HepG2 (cell line): ENCODE measurements around the gene DDRGK1. TPM values are rescaled to one million over a fixed set of nuclear protein-coding genes. Genes with fewer than 3 reads are reported as not detected.

Experiments
- CC2D1A ChIP-seq: sonication (generic); formaldehyde crosslinking; IDR thresholded peaks from 2 replicates; pipeline ENCODE4 v1.8.1; 2023; ENCODE audit warnings: mild to moderate bottlenecking, missing genetic modification reagents
- CCDC6 ChIP-seq: sonication (generic); formaldehyde crosslinking; IDR thresholded peaks from 2 replicates; pipeline ENCODE4 v1.8.1; 2022; ENCODE audit warnings: mild to moderate bottlenecking, missing genetic modification reagents, moderate library complexity
- GATAD1 ChIP-seq: IDR thresholded peaks from 2 replicates; pipeline ENCODE4 v1.6.1; 2016; ENCODE audit warnings: missing genetic modification reagents, missing compliant biosample characterization
- HNRNPL ChIP-seq: fragments of 200-400 bp; formaldehyde crosslinking; IDR thresholded peaks from 2 replicates; pipeline ENCODE4 v1.6.1; 2017; ENCODE audit warnings: mild to moderate bottlenecking, low read depth, low read length
- MXI1 ChIP-seq: IDR thresholded peaks from 3 replicates; pipeline ENCODE4 v1.6.1; 2012; ENCODE audit warnings: low read depth, low read length, inconsistent platforms, borderline replicate concordance
- NBN ChIP-seq: fragments of 450-650 bp; conservative IDR thresholded peaks from 2 replicates; pipeline ENCODE4 v1.6.1; 2017
- SALL2 ChIP-seq: sonication (generic); formaldehyde crosslinking; IDR thresholded peaks from 2 replicates; pipeline ENCODE4 v1.8.1; 2023; ENCODE audit warnings: mild to moderate bottlenecking, missing genetic modification reagents, inconsistent platforms
- SNAPC4 ChIP-seq: sonication (generic); formaldehyde crosslinking; IDR thresholded peaks from 2 replicates; pipeline ENCODE4 v1.4.0; 2020; ENCODE audit warnings: mild to moderate bottlenecking, missing genetic modification reagents
- SP140L ChIP-seq: sonication (generic); formaldehyde crosslinking; IDR thresholded peaks from 2 replicates; pipeline ENCODE4 v1.4.0; 2020; ENCODE audit warnings: missing genetic modification reagents, borderline replicate concordance
- TMF1 ChIP-seq: sonication (generic); formaldehyde crosslinking; IDR thresholded peaks from 2 replicates; pipeline ENCODE4 v1.8.1; 2022; ENCODE audit warnings: low read depth, missing genetic modification reagents
- ZBTB10 ChIP-seq: sonication (generic); formaldehyde crosslinking; IDR thresholded peaks from 2 replicates; pipeline ENCODE4 v1.4.0; 2020; ENCODE audit warnings: missing genetic modification reagents, borderline replicate concordance
- ZGPAT ChIP-seq: IDR thresholded peaks from 2 replicates; pipeline ENCODE4 v1.6.1; 2016; ENCODE audit warnings: mild to moderate bottlenecking
- ZNF224 ChIP-seq: sonication (generic); formaldehyde crosslinking; IDR thresholded peaks from 2 replicates; pipeline ENCODE4 v1.5.0; 2020; ENCODE audit warnings: mild to moderate bottlenecking, missing genetic modification reagents
- ZNF354B ChIP-seq: sonication (generic); formaldehyde crosslinking; IDR thresholded peaks from 2 replicates; pipeline ENCODE4 v1.8.0; 2022; ENCODE audit warnings: mild to moderate bottlenecking, missing genetic modification reagents
- ZNF691 ChIP-seq: sonication (generic); formaldehyde crosslinking; IDR thresholded peaks from 2 replicates; pipeline ENCODE4 v1.4.0; 2020; ENCODE audit warnings: missing genetic modification reagents, low read depth, mild to moderate bottlenecking, borderline replicate concordance
- ZNF7 ChIP-seq: IDR thresholded peaks from 2 replicates; pipeline ENCODE4 v1.6.1; 2016; ENCODE audit warnings: missing biosample characterization, missing genetic modification reagents
- ZNF724P ChIP-seq: sonication (generic); formaldehyde crosslinking; IDR thresholded peaks from 2 replicates; pipeline ENCODE4 v1.8.0; 2022; ENCODE audit warnings: missing genetic modification reagents, borderline replicate concordance
- ZNF780A ChIP-seq: sonication (generic); formaldehyde crosslinking; IDR thresholded peaks from 2 replicates; pipeline ENCODE4 v1.8.0; 2022; ENCODE audit warnings: mild to moderate bottlenecking, missing genetic modification reagents, moderate library complexity
- ZNF788 ChIP-seq: sonication (generic); formaldehyde crosslinking; IDR thresholded peaks from 2 replicates; pipeline ENCODE4 v1.5.0; 2020; ENCODE audit warnings: mild to moderate bottlenecking, missing genetic modification reagents, borderline replicate concordance
- polyA plus RNA-seq, 8 experiments: library from polyadenylated mRNA; depleted of rRNA in 3 of 8; stranded (reverse) in 7 of 8; unstranded in 1 of 8; fragments of >200 nt; fragmentation: Illumina TruSeq in 4 of 8; extraction: Trizol in 4 of 8; gene quantifications; 2 replicates each; pipeline versions ENCODE4 v1.2.1 to v1.2.3, GENCODE V29; 2011 to 2016; ENCODE audit warnings: low read depth in 4 of 8, missing spikeins in 1 of 8, mixed read lengths in 1 of 8; ENCODE audit not compliant: insufficient read depth in 1 of 8
- total RNA-seq, 5 experiments: library from RNA; depleted of rRNA; stranded (reverse); fragments of >200 nt; fragmentation: Illumina TruSeq; extraction: Trizol; gene quantifications; 2 replicates each; pipeline ENCODE4 v1.2.3, GENCODE V29; 2016; ENCODE audit warnings: low read depth in 1 of 5

Gene DDRGK1
- total and polyA plus RNA-seq, 2 of the 13 experiments (the other 11 are each of a cell fraction or from before 2014, with no cell fraction given), result 96.7 to 149 TPM

- 0 out of 2 replicates have a peak, but pooled peaks have one; percentile 31 for TF ChIP-seq SNAPC4 (CRISPR knock-in tag)
- no peak for TF ChIP-seq ZNF780A
- TF ChIP-seq TMF1 (CRISPR knock-in tag), result no peak
- no peak for TF ChIP-seq SP140L (CRISPR knock-in tag)
- TF ChIP-seq HNRNPL, result 0 out of 2 replicates have a peak, but pooled peaks have one; percentile 56
- TF ChIP-seq ZNF724P (CRISPR knock-in tag), result no peak
- no peak for TF ChIP-seq ZNF224 (CRISPR knock-in tag)
- TF ChIP-seq ZBTB10, result no peak
- TF ChIP-seq CC2D1A (CRISPR knock-in tag), result no peak
- peak; percentile 79 for TF ChIP-seq ZGPAT (CRISPR knock-in tag)
- TF ChIP-seq GATAD1, result peak; percentile 29; the same call in 1 of the 2 replicates
- TF ChIP-seq ZNF7, result no peak
- no peak; the same call in 1 of the 2 replicates for TF ChIP-seq ZNF788
- TF ChIP-seq ZNF354B, result no peak
- no peak for TF ChIP-seq ZNF691 (CRISPR knock-in tag)
- TF ChIP-seq MXI1, result no peak; the same call in 2 of the 3 replicates
- no peak for TF ChIP-seq NBN
- no peak for TF ChIP-seq CCDC6 (CRISPR knock-in tag)
- no peak for TF ChIP-seq SALL2
Measured at GRCh38 chr20:3250091-3250504, 45.6 kb upstream of the DDRGK1 start (continued).
